HG03095 (cell line): ENCODE data around the gene ZNF335.
"Not testable (repeated sequence)": the region's sequence is repeated elsewhere in the genome, so short reads cannot be mapped to it uniquely, and the experiment has no call there.

Experiments used
- ATAC-seq: cut with Tn5 transposase; IDR thresholded peaks from one replicate; pipeline ENCODE4 v1.9.1; 2021; ENCODE audit warnings: moderate library complexity; ENCODE audit not compliant: unreplicated experiment

The ZNF335 gene

DNA sequence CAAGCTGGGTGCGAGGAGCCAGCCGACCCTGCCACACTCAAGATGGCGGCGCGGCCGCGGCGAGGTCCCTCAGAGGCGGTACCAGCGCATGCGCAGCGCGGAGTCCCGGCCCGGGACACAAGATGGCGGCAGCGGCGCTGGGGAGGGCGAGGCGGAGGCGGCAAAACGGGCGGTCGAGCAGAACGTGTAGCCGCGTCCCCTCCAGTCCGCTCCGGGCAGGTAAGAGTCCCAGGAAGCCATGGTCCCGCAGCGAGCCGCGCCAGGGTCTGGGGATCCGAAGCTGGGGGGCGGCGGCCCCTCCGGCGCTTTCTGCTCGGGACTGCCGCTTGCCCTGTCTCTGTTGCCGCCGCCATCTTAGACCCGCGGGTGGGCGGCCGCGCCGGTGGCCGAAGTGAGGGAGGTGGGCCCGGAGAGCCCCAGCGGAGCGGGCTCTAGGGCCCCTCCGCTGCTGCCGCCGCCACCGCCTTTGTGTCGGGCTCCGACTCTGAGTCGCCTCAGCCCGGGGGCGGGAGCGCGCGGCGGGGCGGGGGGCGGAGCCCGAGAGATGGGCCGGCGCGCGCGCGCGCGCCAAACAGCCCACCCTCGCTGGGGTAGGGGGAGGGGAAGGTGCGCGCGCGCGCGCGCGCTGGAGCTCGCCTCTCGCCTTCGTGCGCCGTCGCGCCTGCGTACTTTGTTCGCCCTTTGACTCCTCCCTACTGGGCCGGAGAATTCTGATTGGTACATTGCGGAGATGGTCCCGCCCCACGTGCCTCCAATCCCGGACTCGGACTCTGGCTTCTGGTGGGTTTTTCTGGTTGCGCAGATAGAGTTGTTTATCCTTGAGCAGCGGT, 37.2 kb downstream of the ZNF335 start, which contains the start of gene PCIF1:
Gene PCIF1, plus strand, starts transcription at position 98 of the 830 bp plus-strand sequence. CDS start 4,317 bp downstream, outside the sequence.
- peak; percentile 66 for ATAC-seq

GRCh38 chr20:45934046-45934585, 37.9 kb downstream of the ZNF335 start:
- peak; percentile 3 for ATAC-seq

- ATAC-seq: no peak
Measured at GRCh38 chr20:45933266-45934045, 38.5 kb downstream of the ZNF335 start.

GRCh38 chr20:45931680-45932079, 40.3 kb downstream of the ZNF335 start:
- not testable (repeated sequence) for ATAC-seq

DNA sequence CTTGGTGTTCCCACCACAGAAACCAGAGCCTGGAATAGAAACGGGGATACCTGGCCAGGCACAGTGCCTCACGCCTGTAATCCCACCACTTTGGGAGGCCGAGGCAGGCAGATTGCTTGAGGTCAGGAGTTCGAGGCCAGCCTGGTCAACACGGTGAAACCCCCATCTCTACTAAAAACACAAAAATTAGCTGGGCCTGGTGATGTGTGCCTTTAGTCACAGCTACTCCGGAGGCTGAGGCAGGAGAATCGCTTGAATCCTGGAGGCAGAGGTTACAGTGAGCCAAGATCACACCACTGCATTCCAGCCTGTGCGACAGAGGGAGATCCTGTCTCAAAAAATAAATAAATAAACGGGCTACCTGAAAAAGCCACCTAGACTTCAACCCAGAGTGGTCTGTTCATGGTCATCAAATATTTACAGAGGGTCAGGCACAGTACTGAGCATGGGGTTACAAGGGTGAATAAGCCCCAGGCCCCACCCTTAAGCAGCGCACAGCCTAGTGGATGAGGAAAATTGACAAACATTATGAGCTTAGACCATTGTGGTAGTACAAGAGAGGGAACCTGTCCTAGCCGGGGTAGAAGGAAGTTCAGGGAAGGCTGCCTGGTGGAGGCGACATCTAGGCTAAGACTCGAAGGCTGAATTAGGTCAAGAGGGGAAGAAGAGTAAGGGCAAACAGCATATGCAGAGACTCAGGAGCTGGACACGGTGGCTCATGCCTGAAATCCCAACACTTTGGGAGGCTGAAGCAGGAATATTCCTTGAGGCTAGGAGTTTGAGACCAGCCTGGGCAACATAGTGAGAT, 44.7 kb downstream of the ZNF335 start:
- ATAC-seq: no peak

DNA sequence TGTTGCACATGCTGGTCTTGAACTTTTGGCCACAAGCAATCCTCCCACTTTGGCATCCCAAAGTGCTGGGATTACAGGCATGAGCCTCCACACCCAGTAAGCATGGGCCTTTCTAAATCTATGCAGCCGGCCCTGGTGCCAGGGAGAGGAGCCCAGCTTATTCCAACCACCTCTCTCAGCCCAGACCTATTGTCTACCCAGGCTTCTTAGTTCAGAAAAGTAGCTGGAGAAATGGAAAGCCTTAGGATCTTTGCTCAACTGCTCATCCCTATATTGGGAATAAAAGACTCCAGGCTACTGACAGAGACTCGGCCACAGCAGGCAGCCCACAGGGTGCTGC, 45.3 kb downstream of the ZNF335 start:
- ATAC-seq: no peak

- no peak for ATAC-seq
Measured at GRCh38 chr20:45925821-45926506, 46.0 kb downstream of the ZNF335 start.

- no peak for ATAC-seq
Measured at GRCh38 chr20:45924391-45925261, 47.4 kb downstream of the ZNF335 start.

DNA sequence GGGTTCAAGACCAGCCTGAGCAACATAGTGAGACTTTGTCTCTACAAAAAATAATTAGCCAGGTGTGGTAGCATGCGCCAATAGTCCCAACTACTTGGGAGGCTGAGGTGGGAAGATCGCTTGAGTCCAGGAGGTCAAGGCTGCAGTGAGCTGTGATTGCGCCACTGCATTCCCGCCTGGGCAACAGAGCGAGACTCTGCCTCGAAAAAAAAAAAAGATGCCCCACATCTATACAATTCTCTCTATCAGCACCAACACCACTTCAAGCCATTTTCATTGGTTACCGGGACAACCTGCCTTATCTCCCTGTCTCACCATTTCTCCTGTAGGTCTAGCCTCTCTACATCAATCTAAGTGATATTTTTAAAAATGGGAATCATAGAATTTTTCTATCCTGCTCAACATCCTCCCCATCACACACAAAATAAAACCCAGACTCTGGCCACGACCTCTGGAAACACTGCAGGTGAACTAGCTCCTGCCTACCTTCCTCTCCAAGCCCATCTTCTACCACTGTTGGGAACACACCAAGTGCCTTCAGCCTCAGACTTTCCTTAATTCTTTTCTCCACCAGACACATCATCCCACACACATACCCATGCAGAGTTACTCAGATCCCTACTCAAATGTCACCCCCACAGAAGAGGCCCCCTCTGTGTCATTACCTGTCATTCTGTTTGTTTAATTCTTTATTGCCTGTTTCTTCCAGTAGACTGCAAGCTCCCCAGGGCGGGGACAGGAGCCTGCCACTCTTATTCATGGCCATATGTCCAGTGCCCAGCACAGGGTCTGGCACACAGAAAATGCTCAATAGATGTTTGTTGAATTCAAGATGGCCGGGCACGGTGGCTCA, 50.4 kb downstream of the ZNF335 start:
- ATAC-seq: no peak

- ATAC-seq: no peak
Measured at GRCh38 chr20:45920462-45921336, 51.3 kb downstream of the ZNF335 start.

DNA sequence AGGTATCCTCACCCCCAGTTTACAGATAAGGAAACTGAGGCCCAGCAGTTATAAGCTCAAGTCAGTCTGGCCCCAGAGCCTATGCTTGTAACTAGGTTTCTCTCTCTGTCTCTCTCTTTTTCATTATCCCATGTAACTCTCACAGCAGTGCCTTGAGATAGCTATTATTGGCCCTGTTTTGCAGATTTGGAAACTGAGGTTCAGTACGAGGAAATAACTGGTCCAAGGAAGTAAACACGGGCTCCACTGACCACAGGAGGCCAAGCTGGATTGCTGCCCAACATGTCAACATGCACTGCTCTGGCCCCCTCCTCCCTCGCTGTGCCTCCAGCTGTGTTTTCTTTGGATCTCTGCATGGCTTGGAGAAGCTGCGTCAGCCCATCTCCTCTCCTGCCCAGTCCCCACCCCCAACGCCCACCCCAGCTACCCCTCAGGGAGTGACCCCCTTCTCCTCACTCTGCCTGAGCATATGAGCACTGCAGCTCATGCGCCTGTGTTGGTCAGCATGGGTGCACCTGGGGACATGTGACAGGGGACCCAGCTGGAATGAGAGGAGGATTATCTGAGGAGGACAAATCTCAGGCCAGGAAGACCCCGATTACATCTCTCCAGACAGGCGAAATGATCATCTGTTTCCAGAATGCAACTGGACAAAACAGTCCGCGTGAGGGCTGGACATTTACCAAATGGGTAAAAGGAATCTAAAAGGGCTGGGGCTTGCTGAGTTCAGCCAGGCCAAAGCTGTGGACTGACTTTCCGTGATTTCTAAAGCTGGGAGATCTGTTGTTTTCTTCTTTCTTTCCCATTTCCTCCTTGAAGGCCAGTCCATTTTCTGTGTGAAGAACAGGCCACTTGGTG, 52.2 kb downstream of the ZNF335 start:
- no peak for ATAC-seq

DNA sequence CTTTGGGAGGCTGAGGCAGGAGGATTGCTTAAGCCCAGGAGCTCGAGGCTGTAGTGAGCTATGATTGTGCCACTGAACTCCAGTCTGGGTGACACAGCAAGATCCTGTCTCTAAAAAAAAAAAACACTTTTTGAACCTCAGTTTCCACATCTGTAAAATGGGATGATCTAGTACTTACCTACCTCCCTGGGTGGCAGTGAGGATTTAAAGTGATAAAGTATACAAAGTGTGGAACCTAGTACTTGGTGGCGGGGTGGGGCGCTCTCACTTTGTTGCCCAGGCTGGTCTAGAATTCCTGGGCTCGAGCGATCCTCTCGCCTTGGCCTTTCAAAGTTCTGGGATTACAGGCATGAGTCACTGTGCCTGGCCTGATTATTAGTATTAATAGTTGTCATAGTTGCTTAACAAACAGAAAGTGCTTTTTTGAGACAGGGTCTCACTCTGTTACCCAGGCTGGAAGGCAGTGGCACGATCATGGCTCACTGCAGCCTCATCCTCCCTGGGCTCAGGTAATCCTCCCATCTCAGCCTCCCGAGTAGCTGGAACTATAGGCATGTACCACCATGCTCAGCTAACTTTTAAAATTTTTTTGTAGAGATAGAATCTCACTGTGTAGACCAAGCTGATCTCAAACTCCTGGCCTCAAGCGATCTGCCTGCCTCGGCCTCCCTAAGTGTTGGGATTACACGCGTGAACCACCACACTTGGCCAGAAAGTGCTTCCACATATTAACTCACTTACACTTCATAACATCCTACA, 53.0 kb downstream of the ZNF335 start:
- ATAC-seq: no peak

DNA sequence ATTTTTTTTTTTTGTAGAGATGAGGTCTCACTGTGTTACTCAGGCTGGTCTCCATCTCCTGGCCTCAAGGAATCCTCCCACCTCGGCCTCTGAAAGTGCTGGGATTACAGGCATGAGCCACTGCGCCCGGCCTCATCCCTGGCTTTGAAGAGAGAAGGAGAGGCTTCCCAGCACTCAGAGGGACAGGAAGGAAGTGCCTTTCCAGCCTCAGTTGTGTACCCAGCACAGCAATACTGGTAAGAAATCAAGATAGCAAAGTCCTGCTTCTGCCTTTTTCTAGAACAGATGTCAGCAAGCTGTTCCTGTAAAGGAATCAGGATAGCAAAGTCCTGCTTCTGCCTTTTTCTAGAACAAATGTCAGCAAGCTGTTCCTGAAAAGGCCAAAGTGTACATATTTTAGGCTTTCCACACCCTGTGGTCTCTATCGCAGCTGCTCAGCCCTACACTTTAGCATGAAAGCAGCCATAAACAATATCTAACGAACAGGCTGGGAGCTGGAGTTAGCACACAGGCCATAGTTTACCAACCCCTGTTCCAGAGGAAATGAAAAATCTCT, 53.7 kb downstream of the ZNF335 start:
- ATAC-seq: no peak

DNA sequence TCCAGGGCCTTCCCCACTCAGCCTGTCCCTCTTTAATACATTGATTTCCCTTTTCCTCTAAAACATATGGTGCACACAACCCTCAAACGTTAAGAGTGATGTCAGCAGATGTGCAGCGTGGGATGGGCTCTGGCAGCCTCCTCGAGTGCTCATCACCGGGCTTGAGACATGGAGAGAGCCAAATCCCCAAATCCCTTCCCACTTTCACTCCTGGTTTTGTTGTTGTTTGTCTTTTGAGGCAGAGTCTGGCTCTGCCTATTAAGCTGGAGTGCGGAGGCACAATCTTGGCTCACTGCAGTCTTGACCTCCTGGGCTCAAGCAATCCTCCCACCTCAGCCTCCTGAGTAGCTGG, 54.2 kb downstream of the ZNF335 start:
- no peak for ATAC-seq

DNA sequence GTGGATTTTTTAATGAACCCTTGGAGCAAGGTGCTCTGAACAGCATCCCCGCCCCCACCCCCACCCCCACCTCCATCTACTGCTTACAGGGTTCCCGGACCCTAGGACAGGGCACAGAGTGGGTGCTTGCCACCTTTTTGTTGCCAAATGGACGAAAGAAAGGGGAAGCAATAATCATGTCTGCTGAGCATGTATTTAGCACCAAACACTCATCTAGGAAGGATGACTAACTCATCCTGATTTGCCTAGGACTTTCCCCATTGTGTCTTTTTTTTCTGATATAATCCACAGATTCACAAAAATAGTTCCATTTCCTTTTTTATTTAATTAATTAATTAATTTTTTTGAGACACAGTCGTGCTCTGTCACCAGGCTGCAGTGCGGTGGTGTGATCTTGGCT, 58.9 kb downstream of the ZNF335 start:
- ATAC-seq: no peak

DNA sequence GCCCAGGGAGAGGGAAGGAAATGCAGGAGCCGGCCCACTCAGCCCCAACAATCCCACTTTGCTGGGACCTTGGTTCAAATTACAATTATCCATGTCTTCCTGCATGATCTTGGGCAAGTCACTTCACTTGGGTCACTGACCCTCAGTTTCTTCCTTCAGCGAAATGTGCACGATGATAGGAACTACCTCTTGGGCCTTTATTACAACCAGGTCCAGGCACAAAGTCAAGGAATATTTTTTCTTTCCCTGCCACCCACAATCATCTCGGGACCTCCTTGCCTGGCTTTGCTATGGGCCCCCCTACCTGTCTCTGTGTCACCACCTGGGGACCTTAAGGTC, 59.7 kb downstream of the ZNF335 start:
- ATAC-seq: no peak
